Caco-2 (cell line): Measurements from ENCODE around the gene CLSTN1. TPM values are rescaled to one million over a fixed set of nuclear protein-coding genes. Genes with fewer than 3 reads are reported as not detected.

ENCODE experiments used
- BruUV-seq: library from RNA; stranded (reverse); fragments of 400-500 nt; replicated peaks from 2 replicates; lab custom pipeline; 2021; lab: Mats Ljungman, UMichigan
- CTCF ChIA-PET: fragments of 300-600 bp; sonication (Branson Sonifier 250); formaldehyde crosslinking; loops from one replicate; lab custom pipeline; 2022; ENCODE audit warnings: antibody characterized with exemption; lab: Charles Lee
- POLR2A ChIA-PET: fragments of 300-600 bp; sonication (Branson Sonifier 250); formaldehyde crosslinking; loops from one replicate; lab custom pipeline; 2022; ENCODE audit warnings: antibody characterized with exemption; lab: Charles Lee
- DNase-seq, 2 experiments: peaks; one replicate each; pipeline versions ENCODE4 v3.0.0 to v3.0.0-alpha.2; 2020 to 2022
- H3K27me3 ChIP-seq: replicated peaks from 2 replicates; pipeline ENCODE4 v1.6.0; 2011; ENCODE audit warnings: low read length; ENCODE audit not compliant: control insufficient read depth, insufficient read depth
- H3K36me3 ChIP-seq: 2 replicates; pipeline ENCODE4 v1.5.1; 2011; ENCODE audit warnings: low read length; ENCODE audit not compliant: control insufficient read depth, insufficient read depth
- H3K4me1 ChIP-seq: fragments of 250-450 bp; sonication (Bioruptor Pico); 2 replicates; pipeline ENCODE4 v1.5.1; 2020; ENCODE audit warnings: mild to moderate bottlenecking
- H3K4me3 ChIP-seq: 2 replicates; pipeline ENCODE4 v1.5.1; 2011; ENCODE audit warnings: low read depth, mild to moderate bottlenecking, control low read depth, low read length
- H3K9me3 ChIP-seq: fragments of 250-450 bp; sonication (Bioruptor Pico); 2 replicates; pipeline ENCODE4 v1.5.1; 2020; ENCODE audit warnings: mild to moderate bottlenecking, moderate library complexity
- H3K27ac Mint-ChIP-seq: one replicate; pipeline ENCODE4 v1.8.0; 2022; ENCODE audit warnings: mixed read lengths; ENCODE audit not compliant: unreplicated experiment
- H3K27me3 Mint-ChIP-seq: one replicate; pipeline ENCODE4 v1.8.0; 2022; ENCODE audit warnings: mixed read lengths; ENCODE audit not compliant: insufficient read depth, unreplicated experiment
- H3K36me3 Mint-ChIP-seq: one replicate; pipeline ENCODE4 v1.8.0; 2022; ENCODE audit warnings: mild to moderate bottlenecking, mixed read lengths; ENCODE audit not compliant: insufficient read depth, unreplicated experiment
- H3K4me1 Mint-ChIP-seq: one replicate; pipeline ENCODE4 v1.8.0; 2022; ENCODE audit warnings: low read depth, mixed read lengths; ENCODE audit not compliant: unreplicated experiment
- H3K4me3 Mint-ChIP-seq: one replicate; pipeline ENCODE4 v1.8.0; 2022; ENCODE audit warnings: mild to moderate bottlenecking, moderate library complexity, mixed read lengths; ENCODE audit not compliant: unreplicated experiment
- H3K9me3 Mint-ChIP-seq: one replicate; pipeline ENCODE4 v1.8.0; 2022; ENCODE audit warnings: mixed read lengths; ENCODE audit not compliant: unreplicated experiment
- intact Hi-C: fragments of 100-400 bp; cut with micrococcal nuclease; formaldehyde crosslinking; loops from one replicate; pipeline ENCODE4 v1.10.0; 2022; ENCODE audit not compliant: unreplicated experiment
- total RNA-seq: library from RNA; stranded (reverse); gene quantifications from 2 replicates; pipeline ENCODE4 v1.2.3, GENCODE V29; 2022
- TF ChIP-seq, protein P1 (sequence below), 2 experiments: fragments of 200-600 bp in 1 of 2; IDR thresholded peaks; 1 replicate in 1 of 2; 2 replicates in 1 of 2; pipeline versions ENCODE4 v1.5.1 to v1.8.0; 2011 to 2022; ENCODE audit warnings: antibody characterized with exemption in 1 of 2, control low read depth in 1 of 2, inconsistent platforms in 1 of 2, low read depth in 1 of 2, low read length in 1 of 2, mild to moderate bottlenecking in 1 of 2, moderate library complexity in 1 of 2; ENCODE audit not compliant: insufficient read depth in 1 of 2, severe bottlenecking in 1 of 2, unreplicated experiment in 1 of 2

Gene CLSTN1
- total RNA-seq, 1 experiment from 2014 or later = 102 TPM

GRCh38 chr1:9719978-9720722 is 103.6 kb downstream of the CLSTN1 start:
- H3K27me3 Mint-ChIP-seq = no peaks in the 10 kb centered on the region
- no peak overlapping the region for H3K4me3 Mint-ChIP-seq
- no peak overlapping the region for H3K27ac Mint-ChIP-seq
- H3K4me3 ChIP-seq = no peak overlapping the region
- no peaks in the 10 kb centered on the region for H3K4me1 ChIP-seq
- POLR2A ChIA-PET = no interaction called here
- intact Hi-C loops = loop anchor here (10.0 kb wide), 1 partner anchor 145 kb away; no protein-coding TSS in a partner anchor
- H3K36me3 Mint-ChIP-seq = peaks cover 15% of the 10 kb centered on the region
- CTCF ChIA-PET = interaction anchor here (0.6 kb wide), 2 partner anchors 105 to 107 kb away, joined by 3 read pairs; no protein-coding TSS in a partner anchor
- no peaks in the 10 kb centered on the region for H3K9me3 Mint-ChIP-seq
- no peak for DNase-seq
- BruUV-seq = no TSS peak
- TF ChIP-seq, protein P1, sequence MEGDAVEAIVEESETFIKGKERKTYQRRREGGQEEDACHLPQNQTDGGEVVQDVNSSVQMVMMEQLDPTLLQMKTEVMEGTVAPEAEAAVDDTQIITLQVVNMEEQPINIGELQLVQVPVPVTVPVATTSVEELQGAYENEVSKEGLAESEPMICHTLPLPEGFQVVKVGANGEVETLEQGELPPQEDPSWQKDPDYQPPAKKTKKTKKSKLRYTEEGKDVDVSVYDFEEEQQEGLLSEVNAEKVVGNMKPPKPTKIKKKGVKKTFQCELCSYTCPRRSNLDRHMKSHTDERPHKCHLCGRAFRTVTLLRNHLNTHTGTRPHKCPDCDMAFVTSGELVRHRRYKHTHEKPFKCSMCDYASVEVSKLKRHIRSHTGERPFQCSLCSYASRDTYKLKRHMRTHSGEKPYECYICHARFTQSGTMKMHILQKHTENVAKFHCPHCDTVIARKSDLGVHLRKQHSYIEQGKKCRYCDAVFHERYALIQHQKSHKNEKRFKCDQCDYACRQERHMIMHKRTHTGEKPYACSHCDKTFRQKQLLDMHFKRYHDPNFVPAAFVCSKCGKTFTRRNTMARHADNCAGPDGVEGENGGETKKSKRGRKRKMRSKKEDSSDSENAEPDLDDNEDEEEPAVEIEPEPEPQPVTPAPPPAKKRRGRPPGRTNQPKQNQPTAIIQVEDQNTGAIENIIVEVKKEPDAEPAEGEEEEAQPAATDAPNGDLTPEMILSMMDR (IDR thresholded peaks at IDR 0.05; ENCODE audit: insufficient read depth in 1 of 2, low read depth in 1 of 2, low read length in 1 of 2, severe bottlenecking in 1 of 2, unreplicated experiment in 1 of 2) = no peak
- no peaks in the 10 kb centered on the region for H3K4me1 Mint-ChIP-seq
- H3K9me3 ChIP-seq = peaks cover 6% of the 10 kb centered on the region
- no peaks in the 10 kb centered on the region for H3K27me3 ChIP-seq
- H3K36me3 ChIP-seq = no peaks in the 10 kb centered on the region

DNA sequence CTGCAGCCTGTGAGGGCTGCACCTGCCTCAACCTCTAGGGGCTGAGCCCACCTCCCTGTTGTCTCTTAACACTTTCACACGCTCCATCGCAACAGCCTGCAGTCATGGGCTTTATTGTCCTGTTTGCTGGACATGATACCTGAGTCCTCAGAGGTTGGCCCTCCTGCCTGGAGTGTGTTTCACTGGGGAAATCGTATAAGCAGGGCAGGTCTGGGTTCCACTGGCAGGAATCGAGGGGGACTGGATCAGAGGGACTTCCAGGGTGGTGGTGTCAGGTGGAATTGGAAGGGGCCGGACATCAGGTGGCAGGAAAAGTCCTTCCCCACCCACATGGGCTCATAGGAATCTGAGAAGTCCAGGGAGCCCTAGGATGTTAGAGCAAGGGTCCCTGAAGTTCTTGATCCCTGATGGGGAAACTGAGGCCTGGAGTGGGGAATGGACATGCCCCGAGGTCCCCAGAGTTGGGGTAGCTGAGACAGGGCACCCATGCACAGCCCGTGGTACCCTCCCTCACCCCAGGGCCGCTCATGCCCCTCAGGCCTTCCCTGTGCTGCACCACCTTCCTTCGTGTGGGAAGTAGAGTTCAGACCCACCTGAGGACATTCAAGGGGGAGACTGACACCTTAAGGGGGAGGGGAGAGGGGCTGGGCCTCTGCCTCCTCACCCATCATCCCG is 105.6 kb downstream of the CLSTN1 start:
- H3K9me3 Mint-ChIP-seq = no peaks in the 10 kb centered on the region
- Histone ChIP-seq H3K4me3 (no peak overlapping the region), H3K4me1 (no peaks in the 10 kb centered on the region), H3K36me3 (no peaks in the 10 kb centered on the region), H3K27me3 (no peaks in the 10 kb centered on the region), H3K9me3 (no peaks in the 10 kb centered on the region; the same call in 1 of the 2 replicates)
- BruUV-seq = no TSS peak
- no peaks in the 10 kb centered on the region for H3K4me1 Mint-ChIP-seq
- POLR2A ChIA-PET = no interaction called here
- CTCF ChIA-PET = no interaction called here
- intact Hi-C loops = no loop called here
- TF ChIP-seq, protein P1 (IDR thresholded peaks at IDR 0.05; ENCODE audit: insufficient read depth in 1 of 2, low read depth in 1 of 2, low read length in 1 of 2, severe bottlenecking in 1 of 2, unreplicated experiment in 1 of 2) = no peak
- H3K27ac Mint-ChIP-seq = no peak overlapping the region
- no peak for DNase-seq
- no peak overlapping the region for H3K4me3 Mint-ChIP-seq
- H3K36me3 Mint-ChIP-seq = no peaks in the 10 kb centered on the region
- H3K27me3 Mint-ChIP-seq = no peaks in the 10 kb centered on the region

DNA sequence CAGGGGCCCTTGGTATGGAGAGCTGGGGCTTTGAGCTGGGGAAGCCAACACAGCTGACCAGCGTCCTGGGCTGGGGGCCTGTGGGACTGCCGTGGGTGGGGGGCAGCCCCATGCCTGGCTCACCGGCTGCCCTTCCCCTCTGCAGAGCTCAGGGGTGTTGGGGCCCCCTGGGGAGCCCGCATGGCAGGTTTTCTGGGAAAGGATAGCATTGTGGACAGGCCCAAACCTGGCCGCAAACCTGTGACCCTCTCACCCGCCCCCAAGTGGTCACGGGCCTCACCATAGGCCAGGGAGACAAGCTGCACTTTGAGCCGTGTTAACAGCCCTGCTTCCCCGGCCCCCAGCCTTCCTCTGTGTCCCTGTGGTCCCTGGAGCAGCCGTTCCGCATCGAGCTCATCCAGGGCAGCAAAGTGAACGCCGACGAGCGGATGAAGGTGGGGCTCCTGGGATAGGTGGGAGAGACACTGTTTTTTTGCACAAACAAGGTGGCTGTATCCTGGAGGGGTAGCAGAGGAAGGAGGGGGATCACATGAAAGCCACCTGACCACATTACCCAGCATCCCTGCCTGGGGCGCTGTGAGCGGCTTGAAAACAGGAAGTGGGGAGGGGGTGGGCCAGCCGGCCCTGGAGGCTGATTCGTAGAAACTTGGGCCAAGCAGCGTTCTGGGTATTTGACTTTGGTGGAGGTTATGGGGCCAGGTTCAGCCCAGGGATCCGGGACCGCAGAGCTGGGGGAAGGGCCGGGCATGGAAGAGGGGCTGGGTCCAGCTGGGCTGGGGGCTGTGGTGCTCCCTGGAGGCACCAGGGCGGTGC is 106.4 kb downstream of the CLSTN1 start:
- no peaks in the 10 kb centered on the region for H3K4me1 ChIP-seq
- no TSS peak for BruUV-seq
- H3K4me3 ChIP-seq = no peak overlapping the region
- no peaks in the 10 kb centered on the region for H3K36me3 ChIP-seq
- Mint-ChIP-seq H3K36me3 (no peaks in the 10 kb centered on the region), H3K27ac (no peak overlapping the region), H3K4me1 (no peaks in the 10 kb centered on the region), H3K27me3 (no peaks in the 10 kb centered on the region), H3K9me3 (no peaks in the 10 kb centered on the region), H3K4me3 (no peak overlapping the region)
- H3K9me3 ChIP-seq = no peaks in the 10 kb centered on the region
- CTCF ChIA-PET = no interaction called here
- DNase-seq = no peak
- TF ChIP-seq, protein P1 (IDR thresholded peaks at IDR 0.05; ENCODE audit: insufficient read depth in 1 of 2, low read depth in 1 of 2, low read length in 1 of 2, severe bottlenecking in 1 of 2, unreplicated experiment in 1 of 2) = no peak
- no peaks in the 10 kb centered on the region for H3K27me3 ChIP-seq
- intact Hi-C loops = no loop called here
- POLR2A ChIA-PET = no interaction called here
